ENCODE measurements around the gene CD58.

DNA sequence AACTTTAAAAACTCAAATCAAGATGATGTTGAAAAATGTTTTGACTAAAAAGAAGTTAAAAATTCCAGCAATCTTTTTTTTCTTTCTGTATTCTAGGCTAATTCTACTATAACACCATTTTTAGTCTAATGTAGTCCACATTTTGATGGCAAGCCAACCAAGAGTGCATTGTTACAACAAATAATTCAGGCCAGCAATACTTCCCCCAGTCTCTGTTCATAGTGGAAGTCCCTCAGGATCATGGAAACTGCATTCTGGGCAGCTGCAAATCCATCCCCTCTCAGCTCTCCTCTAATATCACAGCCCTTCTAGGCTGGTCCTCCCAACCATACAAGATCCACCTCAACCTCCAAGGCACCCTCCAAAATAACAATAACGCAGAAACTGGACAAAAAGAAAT is 7.8 kb upstream of the CD58 start:
- TF ChIP-seq, protein P1, sequence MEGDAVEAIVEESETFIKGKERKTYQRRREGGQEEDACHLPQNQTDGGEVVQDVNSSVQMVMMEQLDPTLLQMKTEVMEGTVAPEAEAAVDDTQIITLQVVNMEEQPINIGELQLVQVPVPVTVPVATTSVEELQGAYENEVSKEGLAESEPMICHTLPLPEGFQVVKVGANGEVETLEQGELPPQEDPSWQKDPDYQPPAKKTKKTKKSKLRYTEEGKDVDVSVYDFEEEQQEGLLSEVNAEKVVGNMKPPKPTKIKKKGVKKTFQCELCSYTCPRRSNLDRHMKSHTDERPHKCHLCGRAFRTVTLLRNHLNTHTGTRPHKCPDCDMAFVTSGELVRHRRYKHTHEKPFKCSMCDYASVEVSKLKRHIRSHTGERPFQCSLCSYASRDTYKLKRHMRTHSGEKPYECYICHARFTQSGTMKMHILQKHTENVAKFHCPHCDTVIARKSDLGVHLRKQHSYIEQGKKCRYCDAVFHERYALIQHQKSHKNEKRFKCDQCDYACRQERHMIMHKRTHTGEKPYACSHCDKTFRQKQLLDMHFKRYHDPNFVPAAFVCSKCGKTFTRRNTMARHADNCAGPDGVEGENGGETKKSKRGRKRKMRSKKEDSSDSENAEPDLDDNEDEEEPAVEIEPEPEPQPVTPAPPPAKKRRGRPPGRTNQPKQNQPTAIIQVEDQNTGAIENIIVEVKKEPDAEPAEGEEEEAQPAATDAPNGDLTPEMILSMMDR (IDR thresholded peaks at IDR 0.05; ENCODE audit: insufficient read depth, low read length, poor library complexity, severe bottlenecking), result no peak
- TF ChIP-seq EZH2phosphoT487 (conservative IDR thresholded peaks at IDR 0.05; ENCODE audit: low read length), result no peak
